Activated T-helper 1 cell treated with anti-CD3 and anti-CD28 coated beads, Interleukin-12 subunit alpha, Interleukin-12 subunit beta, Interleukin-2, Interleukin-4 antibody, amounts not matched to agents 30 ng/mL and 10 ng/mL and 1 ng/mL, durations not matched to agents 14 hours and 24 hours and 36 hours (primary cell): ENCODE measurements around the gene PLEK2. TPM values are rescaled to one million over a fixed set of nuclear protein-coding genes. Genes with fewer than 3 reads are reported as not detected.

ENCODE experiments used
- DNase-seq: peaks from one replicate; pipeline ENCODE4 v3.0.0; 2021; ENCODE audit warnings: low spot score
- H3K27ac Mint-ChIP-seq: one replicate; pipeline ENCODE4 v1.8.0; 2021; ENCODE audit warnings: mild to moderate bottlenecking, mixed read lengths
- H3K27me3 Mint-ChIP-seq: one replicate; pipeline ENCODE4 v1.8.0; 2022; ENCODE audit warnings: mild to moderate bottlenecking, moderate library complexity, mixed read lengths; ENCODE audit not compliant: insufficient read depth
- H3K36me3 Mint-ChIP-seq: one replicate; pipeline ENCODE4 v1.8.0; 2021; ENCODE audit warnings: low read depth, mixed read lengths
- H3K4me1 Mint-ChIP-seq: one replicate; pipeline ENCODE4 v1.8.0; 2021; ENCODE audit warnings: low read depth, mixed read lengths
- H3K4me3 Mint-ChIP-seq: one replicate; pipeline ENCODE4 v1.8.0; 2021; ENCODE audit warnings: mild to moderate bottlenecking, moderate library complexity, mixed read lengths
- H3K9me3 Mint-ChIP-seq: one replicate; pipeline ENCODE4 v1.8.0; 2021; ENCODE audit warnings: mixed read lengths
- intact Hi-C: fragments of 100-400 bp; cut with micrococcal nuclease; formaldehyde crosslinking; loops from one replicate; pipeline ENCODE4 v1.15.1; 2024
- total RNA-seq: library from RNA; stranded (reverse); gene quantifications from 2 replicates; pipeline ENCODE4 v1.2.3, GENCODE V29; 2022

The PLEK2 gene
- total RNA-seq, 1 donor from 2014 or later = 0.57 TPM

DNA sequence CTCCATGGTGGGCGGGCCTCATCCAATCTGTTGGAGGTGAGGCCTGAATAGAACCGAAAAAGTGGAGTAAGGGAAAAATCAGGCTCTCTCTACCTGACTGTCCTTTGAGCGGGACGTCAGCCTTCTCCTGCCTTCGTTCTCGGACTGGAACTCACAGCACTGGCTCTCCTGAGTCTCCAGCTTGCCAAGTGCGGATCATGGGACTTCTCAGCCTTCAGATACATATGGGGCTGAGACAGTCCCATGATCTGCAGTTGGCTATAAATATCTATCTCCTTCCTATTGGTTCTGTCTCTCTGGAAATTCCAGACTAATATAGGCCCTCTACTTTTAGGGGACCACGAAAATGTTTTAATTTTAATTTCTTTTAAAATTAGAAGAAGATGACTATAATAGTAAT, 29.7 kb upstream of the PLEK2 start:
- Mint-ChIP-seq H3K4me3 (no peak overlapping the region), H3K9me3 (no peaks in the 10 kb centered on the region), H3K36me3 (no peaks in the 10 kb centered on the region), H3K27me3 (peaks cover 26% of the 10 kb centered on the region), H3K27ac (no peak overlapping the region), H3K4me1 (no peaks in the 10 kb centered on the region)
- DNase-seq = no peak
- intact Hi-C loops = no loop called here

DNA sequence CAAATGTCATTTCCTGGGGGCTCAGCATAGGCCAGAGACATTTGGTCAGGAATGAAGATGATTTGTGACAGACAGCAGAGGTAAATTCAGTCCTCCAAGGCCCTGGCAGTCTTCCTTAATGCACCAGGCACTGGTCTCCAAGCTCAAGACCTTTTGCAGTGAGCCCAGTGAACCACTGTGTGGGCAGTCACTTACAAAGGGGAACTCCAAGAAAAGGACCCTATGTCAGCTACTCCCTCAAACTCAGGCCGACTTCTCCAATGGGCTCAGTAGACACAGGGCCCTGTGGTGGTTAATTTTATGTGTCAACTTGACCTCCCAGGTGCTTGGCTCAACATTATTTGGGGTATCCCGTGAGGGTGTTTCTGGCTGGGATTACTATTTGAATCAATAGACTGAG, 29.3 kb upstream of the PLEK2 start:
- Mint-ChIP-seq H3K4me3 (no peak overlapping the region), H3K4me1 (no peaks in the 10 kb centered on the region), H3K9me3 (no peaks in the 10 kb centered on the region), H3K36me3 (no peaks in the 10 kb centered on the region), H3K27me3 (peaks cover 22% of the 10 kb centered on the region), H3K27ac (no peak overlapping the region)
- intact Hi-C loops = no loop called here
- no peak for DNase-seq

DNA sequence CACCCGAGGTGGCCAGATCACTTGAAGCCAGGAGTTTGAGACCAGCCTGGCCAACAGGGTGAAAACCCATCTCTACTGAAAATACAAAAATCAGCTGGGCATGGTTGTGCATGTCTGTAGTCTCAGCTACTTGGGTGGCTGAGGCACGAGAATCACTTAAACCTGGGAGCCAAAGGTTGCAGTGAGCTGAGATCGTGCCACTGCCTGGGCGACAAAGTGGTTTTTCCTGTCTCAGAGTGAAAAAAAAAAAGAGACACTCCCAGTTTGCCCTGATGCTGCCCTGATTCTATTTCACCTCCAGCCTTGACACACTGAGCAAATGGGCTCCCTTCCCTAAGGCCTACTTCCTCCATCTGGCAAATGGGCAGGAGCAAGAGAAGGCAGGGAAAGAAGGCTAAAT, 28.5 kb upstream of the PLEK2 start:
- H3K4me3 Mint-ChIP-seq = no peak overlapping the region
- intact Hi-C loops = no loop called here
- no peaks in the 10 kb centered on the region for H3K9me3 Mint-ChIP-seq
- no peak for DNase-seq
- H3K27me3 Mint-ChIP-seq = peaks cover 20% of the 10 kb centered on the region
- H3K36me3 Mint-ChIP-seq = no peaks in the 10 kb centered on the region
- no peak overlapping the region for H3K27ac Mint-ChIP-seq
- H3K4me1 Mint-ChIP-seq = no peaks in the 10 kb centered on the region

DNA sequence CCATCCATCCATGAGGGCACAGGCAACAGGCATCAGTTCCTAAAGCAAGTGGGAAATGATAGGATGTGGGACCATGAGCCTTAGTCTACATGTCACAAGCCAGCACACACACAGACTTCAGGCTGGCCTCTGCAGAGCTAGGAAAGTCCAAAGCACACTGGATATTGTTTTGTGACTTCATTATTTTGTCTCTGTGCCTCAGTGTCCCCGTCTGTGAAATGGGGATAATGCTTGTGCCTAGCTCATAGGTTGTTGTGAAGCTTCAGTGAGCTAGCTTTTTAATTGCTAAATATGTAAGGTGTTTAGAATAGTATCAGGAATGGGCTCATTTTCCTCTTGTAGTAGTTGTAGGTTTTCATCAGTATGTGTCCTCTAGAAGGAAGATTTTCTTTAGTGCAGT, 27.0 kb upstream of the PLEK2 start:
- H3K27ac Mint-ChIP-seq = no peak overlapping the region
- H3K4me3 Mint-ChIP-seq = no peak overlapping the region
- intact Hi-C loops = no loop called here
- H3K36me3 Mint-ChIP-seq = no peaks in the 10 kb centered on the region
- H3K27me3 Mint-ChIP-seq = peaks cover 29% of the 10 kb centered on the region
- no peak for DNase-seq
- H3K4me1 Mint-ChIP-seq = no peaks in the 10 kb centered on the region
- no peaks in the 10 kb centered on the region for H3K9me3 Mint-ChIP-seq

DNA sequence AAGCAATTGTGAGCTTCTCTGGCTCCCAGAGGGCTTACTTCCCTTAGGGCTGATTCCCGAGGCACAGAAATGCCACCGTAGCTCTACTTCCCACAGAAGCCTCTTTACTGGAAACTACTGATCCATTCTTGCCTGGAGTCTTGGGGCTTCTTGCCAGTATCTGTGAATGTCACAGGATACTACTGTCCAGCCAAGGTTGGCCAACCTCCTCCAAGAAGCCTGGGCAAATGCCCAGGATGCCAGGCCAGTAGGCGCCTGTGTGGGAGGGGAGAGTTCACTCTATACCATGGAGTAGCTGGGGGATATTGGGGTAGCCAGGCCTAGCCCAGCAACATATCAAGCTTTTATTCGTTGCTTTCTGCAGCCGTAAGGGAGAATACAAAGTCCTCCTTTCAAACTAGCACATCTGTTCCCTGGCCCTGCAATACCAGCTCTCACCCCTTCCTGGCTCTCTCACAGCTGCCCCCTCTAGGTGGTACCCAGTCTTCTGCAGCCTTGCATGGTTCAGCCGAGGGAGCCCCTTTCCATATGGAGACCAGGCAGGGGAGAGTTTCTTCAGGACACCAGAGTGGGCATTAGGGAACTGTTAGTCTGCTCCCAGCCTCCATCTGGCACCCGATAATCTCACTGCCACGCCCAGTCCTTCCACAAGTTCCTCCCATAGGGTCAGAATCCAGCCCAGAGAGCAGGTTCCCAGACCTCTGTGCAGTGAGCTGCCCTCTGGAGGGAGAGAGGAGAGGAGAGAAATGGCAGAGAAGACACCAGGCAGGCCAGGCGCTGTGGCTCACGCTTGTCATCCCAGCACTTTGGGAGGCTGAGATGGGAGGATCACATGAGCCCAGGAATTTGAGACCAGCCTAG, 24.3 kb upstream of the PLEK2 start:
- Mint-ChIP-seq H3K36me3 (no peaks in the 10 kb centered on the region), H3K27me3 (peaks cover 26% of the 10 kb centered on the region)

DNA sequence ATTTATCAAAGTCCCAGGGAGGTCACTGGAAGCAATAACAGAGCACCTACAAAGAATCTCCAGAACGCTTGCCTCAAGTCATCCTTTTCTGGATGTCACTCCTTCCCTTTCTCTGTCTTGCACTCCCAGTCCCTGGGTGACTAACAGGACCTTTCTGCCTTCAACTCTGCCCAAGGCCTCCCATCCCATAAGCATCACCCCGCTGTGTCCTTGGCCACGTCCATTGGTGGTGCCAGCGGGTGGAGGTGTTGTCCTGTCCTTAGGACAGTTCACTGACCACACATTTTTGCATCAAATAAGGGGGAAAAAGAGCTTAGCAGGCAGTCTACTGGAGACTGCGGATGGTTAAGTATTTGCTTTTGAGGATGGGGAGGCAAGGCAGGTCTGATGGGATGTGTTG, 23.6 kb upstream of the PLEK2 start:
- intact Hi-C loops = no loop called here
- peaks cover 27% of the 10 kb centered on the region for H3K27me3 Mint-ChIP-seq
- H3K9me3 Mint-ChIP-seq = no peaks in the 10 kb centered on the region
- no peak overlapping the region for H3K4me3 Mint-ChIP-seq
- H3K27ac Mint-ChIP-seq = no peak overlapping the region
- no peak for DNase-seq
- no peaks in the 10 kb centered on the region for H3K36me3 Mint-ChIP-seq
- H3K4me1 Mint-ChIP-seq = no peaks in the 10 kb centered on the region

More for the DNA sequence above, 24.3 kb upstream of the PLEK2 start:
- H3K9me3 Mint-ChIP-seq = no peaks in the 10 kb centered on the region
- H3K4me1 Mint-ChIP-seq = no peaks in the 10 kb centered on the region
- intact Hi-C loops = no loop called here
- H3K27ac Mint-ChIP-seq = no peak overlapping the region
- no peak overlapping the region for H3K4me3 Mint-ChIP-seq
- DNase-seq = no peak

DNA sequence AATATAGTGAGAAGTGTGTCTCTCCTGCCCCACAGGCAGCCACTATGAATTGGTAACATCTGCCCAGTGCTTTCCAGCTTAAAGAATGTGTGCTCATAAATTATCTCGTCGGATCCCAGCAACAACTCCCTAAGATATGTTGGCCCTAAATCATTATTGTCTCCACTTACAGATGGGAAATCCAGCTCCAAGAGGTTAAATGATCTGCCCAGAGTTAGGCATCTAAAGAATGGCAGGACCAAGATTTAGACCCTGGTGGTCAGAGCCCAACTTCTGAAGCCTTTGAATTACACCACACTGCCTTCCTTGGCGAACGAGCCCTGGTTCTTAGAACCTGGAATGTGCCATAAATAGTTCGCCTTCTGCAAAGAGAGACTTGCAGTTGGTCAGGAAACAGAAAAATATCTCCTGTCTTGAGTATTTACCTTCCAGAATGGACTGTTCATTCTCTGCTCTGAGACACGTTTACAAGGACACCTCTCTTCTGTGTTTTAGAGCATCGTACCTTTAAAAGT, 20.1 kb upstream of the PLEK2 start:
- intact Hi-C loops = no loop called here
- no peak overlapping the region for H3K27ac Mint-ChIP-seq
- peaks cover 3% of the 10 kb centered on the region for H3K4me1 Mint-ChIP-seq
- H3K27me3 Mint-ChIP-seq = peaks cover 27% of the 10 kb centered on the region
- DNase-seq = no peak
- H3K36me3 Mint-ChIP-seq = no peaks in the 10 kb centered on the region
- H3K9me3 Mint-ChIP-seq = no peaks in the 10 kb centered on the region
- no peak overlapping the region for H3K4me3 Mint-ChIP-seq

DNA sequence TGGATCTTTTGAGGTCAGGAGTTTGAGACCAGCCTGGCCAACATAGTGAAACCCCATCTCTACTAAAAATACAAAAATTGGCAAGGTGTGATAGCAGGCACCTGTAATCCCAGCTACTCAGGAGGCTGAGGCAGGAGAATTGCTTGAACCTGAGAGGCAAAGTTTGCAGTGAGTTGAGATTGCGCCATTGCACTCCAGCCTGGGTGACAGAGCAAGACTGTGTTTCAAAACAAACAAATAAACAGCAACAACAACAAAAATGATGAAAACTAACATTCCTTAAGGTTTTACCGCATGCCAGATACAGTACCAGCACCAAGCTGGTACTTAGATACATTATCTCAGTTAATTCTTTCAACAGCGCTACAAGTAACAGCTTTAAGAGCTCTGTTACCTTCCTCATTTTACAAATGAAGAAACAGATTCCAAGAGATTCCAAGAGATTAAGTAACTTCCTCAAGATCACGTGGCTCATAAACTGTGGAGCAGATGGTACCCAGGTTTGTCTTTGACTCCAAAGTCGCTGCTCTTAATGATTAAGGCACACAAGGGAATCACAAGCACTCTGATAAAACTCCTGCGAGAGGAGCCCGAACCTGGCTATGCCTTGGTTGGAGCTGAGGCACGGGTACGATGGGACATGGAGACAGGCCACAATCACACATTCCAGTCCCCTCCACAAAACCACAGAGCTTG, 17.7 kb upstream of the PLEK2 start:
- H3K4me3 Mint-ChIP-seq = no peak overlapping the region
- H3K27ac Mint-ChIP-seq = no peak overlapping the region
- no peaks in the 10 kb centered on the region for H3K36me3 Mint-ChIP-seq
- no peak for DNase-seq
- H3K27me3 Mint-ChIP-seq = peaks cover 26% of the 10 kb centered on the region
- H3K9me3 Mint-ChIP-seq = no peaks in the 10 kb centered on the region
- H3K4me1 Mint-ChIP-seq = peaks cover 7% of the 10 kb centered on the region
- intact Hi-C loops = no loop called here

DNA sequence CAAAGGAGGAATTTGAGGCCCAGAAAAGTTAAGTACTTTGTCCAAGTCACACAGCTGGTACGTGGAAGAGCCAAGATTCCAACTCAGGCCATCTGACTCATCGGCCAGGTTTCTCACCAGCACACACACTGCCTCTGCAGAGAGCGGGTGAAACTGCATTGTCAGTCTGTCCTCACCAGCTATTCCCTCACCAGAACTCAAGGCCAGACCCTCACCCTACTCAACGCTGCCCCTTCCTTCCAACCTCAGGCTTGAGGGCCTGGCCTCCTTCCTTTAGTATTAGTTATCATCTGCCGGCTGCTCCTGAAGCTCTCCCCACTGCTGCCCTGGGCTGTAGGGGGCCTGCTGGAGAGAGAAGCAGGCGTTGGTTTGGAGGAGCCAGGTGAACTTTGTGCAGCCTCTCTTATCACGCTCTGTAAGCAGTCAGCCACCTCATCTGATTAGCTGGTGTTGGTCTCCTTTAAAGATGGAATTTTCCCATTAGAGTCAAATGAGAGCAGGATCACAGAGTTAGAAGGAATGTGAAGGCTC, 16.6 kb upstream of the PLEK2 start:
- H3K9me3 Mint-ChIP-seq = no peaks in the 10 kb centered on the region
- H3K36me3 Mint-ChIP-seq = no peaks in the 10 kb centered on the region
- peaks cover 27% of the 10 kb centered on the region for H3K27me3 Mint-ChIP-seq
- intact Hi-C loops = no loop called here
- no peak overlapping the region for H3K27ac Mint-ChIP-seq
- peaks cover 7% of the 10 kb centered on the region for H3K4me1 Mint-ChIP-seq
- no peak for DNase-seq
- H3K4me3 Mint-ChIP-seq = no peak overlapping the region

DNA sequence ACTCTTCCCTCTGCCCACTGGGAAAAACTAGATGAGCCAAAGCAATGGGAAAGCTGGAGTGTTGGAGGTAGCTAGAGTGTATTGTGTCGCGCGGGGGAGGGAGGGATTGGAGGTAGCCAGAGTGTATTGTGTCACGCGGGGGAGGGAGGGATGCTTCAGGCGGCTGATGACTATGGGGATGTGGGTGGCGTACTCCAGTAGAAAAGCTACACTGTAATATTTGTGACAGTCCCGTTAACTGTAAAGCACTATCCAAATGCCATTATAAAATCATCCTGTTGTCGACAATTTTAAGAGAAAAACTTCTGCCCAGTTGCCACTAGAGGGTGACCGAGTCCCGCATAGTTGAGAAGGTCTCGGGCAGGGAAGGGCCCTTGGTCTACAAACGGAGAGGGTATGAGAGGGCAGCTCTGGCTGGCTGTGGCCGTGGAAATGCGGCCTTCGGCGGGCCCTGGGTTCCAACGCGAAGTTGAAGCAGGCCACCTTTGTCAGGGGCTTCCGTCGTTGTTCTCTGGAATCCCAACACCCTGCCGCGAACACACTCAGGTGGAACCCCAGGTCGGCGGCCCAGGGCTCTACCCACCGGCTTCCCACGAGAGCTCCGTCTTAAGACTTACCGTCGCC, 15.1 kb upstream of the PLEK2 start:
- peak; percentile 61 for DNase-seq
- H3K4me1 Mint-ChIP-seq = peaks cover 7% of the 10 kb centered on the region
- no peaks in the 10 kb centered on the region for H3K36me3 Mint-ChIP-seq
- intact Hi-C loops = loop anchor here (1.0 to 2.0 kb wide), 4 partner anchors 100 to 277 kb away; no protein-coding TSS in a partner anchor
- no peak overlapping the region for H3K4me3 Mint-ChIP-seq
- H3K9me3 Mint-ChIP-seq = no peaks in the 10 kb centered on the region
- H3K27ac Mint-ChIP-seq = no peak overlapping the region
- peaks cover 27% of the 10 kb centered on the region for H3K27me3 Mint-ChIP-seq

DNA sequence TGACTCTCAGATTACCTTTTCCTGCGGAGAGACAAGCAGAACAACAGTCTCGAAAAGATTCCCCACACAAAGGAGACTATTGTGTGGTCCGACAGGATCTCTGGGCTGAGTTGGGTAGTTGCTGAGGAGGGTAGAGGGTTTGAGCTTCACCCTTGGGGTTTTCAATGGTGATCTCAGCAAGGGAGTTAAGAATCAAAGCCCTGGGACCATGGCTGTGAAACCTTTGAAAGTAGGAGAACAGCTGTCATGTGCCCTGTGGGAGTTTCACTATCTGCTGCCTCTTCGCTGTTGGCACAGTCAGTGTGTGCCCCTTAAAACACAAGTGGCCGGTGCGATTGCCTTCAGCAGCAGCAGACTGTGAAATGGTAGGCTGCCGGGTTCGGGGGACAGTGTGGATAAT, 14.2 kb upstream of the PLEK2 start:
- peaks cover 7% of the 10 kb centered on the region for H3K4me1 Mint-ChIP-seq
- H3K27me3 Mint-ChIP-seq = peaks cover 29% of the 10 kb centered on the region
- no peak for DNase-seq
- no peak overlapping the region for H3K27ac Mint-ChIP-seq
- H3K4me3 Mint-ChIP-seq = no peak overlapping the region
- intact Hi-C loops = loop anchor here (2.0 kb wide), 1 partner anchor 101 kb away; no protein-coding TSS in a partner anchor
- H3K36me3 Mint-ChIP-seq = no peaks in the 10 kb centered on the region
- no peaks in the 10 kb centered on the region for H3K9me3 Mint-ChIP-seq

DNA sequence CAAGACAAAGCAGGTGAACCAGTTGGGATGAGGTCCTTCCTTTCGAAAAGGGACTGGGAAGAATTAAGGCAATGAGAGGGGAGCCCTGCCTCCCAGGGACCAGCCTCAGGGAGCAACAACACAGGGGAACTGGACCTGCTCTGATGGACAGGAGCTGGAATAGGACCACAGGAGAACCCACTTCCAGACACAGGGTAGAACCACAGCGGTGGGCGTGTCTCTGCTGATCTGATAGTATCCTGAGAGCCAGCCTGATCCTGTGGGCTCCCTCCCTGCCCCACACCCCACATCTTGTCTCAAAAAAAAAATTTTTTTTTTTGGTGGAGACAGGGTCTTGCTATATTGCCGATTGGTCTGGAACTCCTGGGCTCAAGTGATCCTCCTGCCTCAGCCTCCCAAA, 13.6 kb upstream of the PLEK2 start:
- no peak overlapping the region for H3K27ac Mint-ChIP-seq
- no peak for DNase-seq
- H3K4me3 Mint-ChIP-seq = no peak overlapping the region
- intact Hi-C loops = loop anchor here (2.0 kb wide), 1 partner anchor 101 kb away; no protein-coding TSS in a partner anchor
- peaks cover 7% of the 10 kb centered on the region for H3K4me1 Mint-ChIP-seq
- H3K36me3 Mint-ChIP-seq = no peaks in the 10 kb centered on the region
- H3K9me3 Mint-ChIP-seq = no peaks in the 10 kb centered on the region
- H3K27me3 Mint-ChIP-seq = peaks cover 26% of the 10 kb centered on the region
